ENCODE results near the gene EMILIN3. TPM values are rescaled to one million over a fixed set of nuclear protein-coding genes. Genes with fewer than 3 reads are reported as not detected.

EMILIN3 gene
- total RNA-seq, 1 experiment from 2014 or later: 5.9 TPM

GRCh38 chr20:41365777-41366545 is 657 bp downstream of the EMILIN3 start:
- no peak overlapping the region for H2AK5ac ChIP-seq (ENCODE audit: insufficient read length, low read length)
- TF ChIP-seq CTCF (conservative IDR thresholded peaks at IDR 0.05): no peak
- no peak overlapping the region for H2BK12ac ChIP-seq (ENCODE audit: insufficient read length, low read depth, low read length)
- H3K14ac ChIP-seq (ENCODE audit: insufficient read depth, low read length): no peak overlapping the region
- H4K20me1 ChIP-seq (ENCODE audit: control insufficient read depth, insufficient read depth, insufficient read length): no peaks in the 10 kb centered on the region
- no peaks in the 10 kb centered on the region for H3K79me1 ChIP-seq (ENCODE audit: insufficient read depth, low read depth, low read length, poor library complexity, severe bottlenecking)
- Mint-ChIP-seq H3K36me3 (ENCODE audit: insufficient read depth in 1 of 3, low read depth in 3 of 3) (peaks cover 0 to under 1% (median 0%) of the 10 kb centered on the region in 3 experiments; a peak in 4 of 7 replicates), H3K4me3 (peak overlapping the region; percentile 53 to 74), H3K4me1 (peaks cover 10 to 11% of the 10 kb centered on the region in 2 experiments), H3K9me3 (peaks cover 1 to 3% of the 10 kb centered on the region in 2 experiments; a peak in 4 of 5 replicates), H3K27me3 (ENCODE audit: low read depth) (peaks cover 52% of the 10 kb centered on the region), H3K27ac (no peak overlapping the region)
- H2BK120ac ChIP-seq (ENCODE audit: low read depth, low read length, poor library complexity, severe bottlenecking): no peak overlapping the region
- peaks cover 3% of the 10 kb centered on the region for H3K23me2 ChIP-seq (ENCODE audit: insufficient read length, low read depth, low read length, poor library complexity, severe bottlenecking)
- DNase-seq: peak; percentile 46
- no peak overlapping the region for H3K23ac ChIP-seq (ENCODE audit: insufficient read length, low read depth, low read length)
- no peak overlapping the region for H3T11ph ChIP-seq (ENCODE audit: low read length)
- no peak overlapping the region for H2BK5ac ChIP-seq (ENCODE audit: insufficient read length, low read length)
- no peak overlapping the region for H2AFZ ChIP-seq (ENCODE audit: low read length)
- no peak overlapping the region for H2BK20ac ChIP-seq (ENCODE audit: low read depth, low read length, poor library complexity, severe bottlenecking)
- no peak overlapping the region for H3K9ac ChIP-seq (ENCODE audit: extremely low read depth, insufficient read length, low read length)
- no peak overlapping the region for H4K91ac ChIP-seq (ENCODE audit: insufficient read length, low read depth, low read length)
- no peak overlapping the region for H3K18ac ChIP-seq (ENCODE audit: insufficient read length, low read depth, low read length)
- peak overlapping the region; percentile 20 for H3K4me2 ChIP-seq (ENCODE audit: insufficient read depth, insufficient read length, low read length)
- no peak overlapping the region for H2BK15ac ChIP-seq (ENCODE audit: low read depth, low read length)
- H3K27me3 ChIP-seq (ENCODE audit: insufficient read depth, low read length): peaks cover 19% of the 10 kb centered on the region
- no peaks in the 10 kb centered on the region for H3K4me1 ChIP-seq (ENCODE audit: insufficient read depth, low read length)
- H4K8ac ChIP-seq (replicated peaks; ENCODE audit: insufficient read length, low read depth, low read length): no peak overlapping the region
- no peak overlapping the region for H4K5ac ChIP-seq (ENCODE audit: insufficient read length, low read depth, low read length)
- H3K27ac ChIP-seq (ENCODE audit: insufficient read length, low read depth, low read length): no peak overlapping the region
- no CpG with 5 or more reads among the region's 76 CpGs for WGBS (ENCODE audit: extremely low coverage, insufficient read length, low lambda C conversion rate)
- H3K79me2 ChIP-seq (ENCODE audit: insufficient read depth, low read length): no peaks in the 10 kb centered on the region
- no peak overlapping the region for H3K56ac ChIP-seq (ENCODE audit: insufficient read length, low read depth, low read length)
- H3K4ac ChIP-seq (ENCODE audit: low read depth, low read length): no peak overlapping the region
- peaks cover under 1% of the 10 kb centered on the region for H3K9me3 ChIP-seq (ENCODE audit: control insufficient read depth, low read depth, low read length)
